SU-DHL-6 (cell line): Measurements from ENCODE around the gene C19orf25.

Experiments
- EZH2phosphoT487 ChIP-seq: fragments of 200-600 bp; sonication (generic), shearing (Covaris generic); conservative IDR thresholded peaks from 2 replicates; pipeline ENCODE4 v1.6.1; 2018; ENCODE audit warnings: mild to moderate bottlenecking, antibody characterized with exemption, low read length, moderate library complexity, mixed read lengths
- TF ChIP-seq, protein P1 (sequence below): fragments of 200-600 bp; sonication (generic); IDR thresholded peaks from one replicate; pipeline ENCODE4 v1.5.1; 2017; ENCODE audit warnings: antibody characterized with exemption, mild to moderate bottlenecking, low read length, moderate library complexity; ENCODE audit not compliant: insufficient read depth, poor library complexity, severe bottlenecking

DNA sequence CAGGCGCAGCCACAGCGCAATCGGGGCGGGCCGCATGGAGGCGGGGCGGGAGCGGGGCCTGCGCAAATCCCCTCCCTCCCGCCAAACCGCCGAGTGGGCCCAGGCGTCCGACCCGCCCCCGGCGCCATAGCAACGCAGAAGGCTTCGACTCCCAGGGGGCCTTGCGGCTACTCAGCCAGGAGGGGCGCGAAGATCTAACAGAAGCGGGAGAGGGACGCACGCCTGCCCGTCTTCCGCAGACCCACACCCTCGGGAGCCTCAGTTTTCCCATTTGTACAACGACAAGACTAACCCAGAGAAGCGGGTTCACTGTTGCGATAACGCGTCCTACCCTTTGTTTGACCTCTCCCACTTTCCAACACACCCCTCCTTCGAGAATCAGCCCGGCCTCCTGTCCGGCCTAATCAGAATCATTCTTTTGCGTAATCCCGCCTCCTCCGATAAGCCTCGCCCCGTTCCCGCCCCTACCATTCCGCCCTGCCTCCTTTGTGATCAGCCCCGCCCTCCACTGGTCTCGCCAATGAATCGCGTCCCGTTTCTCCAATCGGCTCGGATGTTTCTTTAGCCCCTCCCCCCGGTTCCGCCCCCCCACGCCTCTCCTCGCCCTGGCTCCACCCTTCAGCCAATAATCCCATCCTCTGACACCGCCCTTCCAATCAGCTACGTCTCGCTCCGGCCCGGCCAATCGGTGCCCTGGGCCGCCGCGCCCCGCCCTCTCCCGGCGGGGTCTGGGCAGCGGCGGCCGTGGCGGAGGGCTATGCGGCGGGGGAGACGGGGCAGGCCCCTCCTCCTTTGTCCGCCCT, 11.5 kb upstream of the C19orf25 start, which contains the start of gene PCSK4:
- TF ChIP-seq, protein P1, sequence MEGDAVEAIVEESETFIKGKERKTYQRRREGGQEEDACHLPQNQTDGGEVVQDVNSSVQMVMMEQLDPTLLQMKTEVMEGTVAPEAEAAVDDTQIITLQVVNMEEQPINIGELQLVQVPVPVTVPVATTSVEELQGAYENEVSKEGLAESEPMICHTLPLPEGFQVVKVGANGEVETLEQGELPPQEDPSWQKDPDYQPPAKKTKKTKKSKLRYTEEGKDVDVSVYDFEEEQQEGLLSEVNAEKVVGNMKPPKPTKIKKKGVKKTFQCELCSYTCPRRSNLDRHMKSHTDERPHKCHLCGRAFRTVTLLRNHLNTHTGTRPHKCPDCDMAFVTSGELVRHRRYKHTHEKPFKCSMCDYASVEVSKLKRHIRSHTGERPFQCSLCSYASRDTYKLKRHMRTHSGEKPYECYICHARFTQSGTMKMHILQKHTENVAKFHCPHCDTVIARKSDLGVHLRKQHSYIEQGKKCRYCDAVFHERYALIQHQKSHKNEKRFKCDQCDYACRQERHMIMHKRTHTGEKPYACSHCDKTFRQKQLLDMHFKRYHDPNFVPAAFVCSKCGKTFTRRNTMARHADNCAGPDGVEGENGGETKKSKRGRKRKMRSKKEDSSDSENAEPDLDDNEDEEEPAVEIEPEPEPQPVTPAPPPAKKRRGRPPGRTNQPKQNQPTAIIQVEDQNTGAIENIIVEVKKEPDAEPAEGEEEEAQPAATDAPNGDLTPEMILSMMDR, result no peak
- no peak for TF ChIP-seq EZH2phosphoT487
